HG02678 (cell line): ENCODE data around the gene SBNO1.
"Not testable (repeated sequence)": the region's sequence is repeated elsewhere in the genome, so short reads cannot be mapped to it uniquely, and the experiment has no call there.

Experiments
- ATAC-seq: cut with Tn5 transposase; IDR thresholded peaks from one replicate; pipeline ENCODE4 v1.9.1; 2021; ENCODE audit warnings: mild to moderate bottlenecking, moderate library complexity; ENCODE audit not compliant: unreplicated experiment

The SBNO1 gene

GRCh38 chr12:123364532-123365024 lies at the start of gene SBNO1:
Gene SBNO1, minus strand, starts transcription at chr12:123364847. Its CDS starts 14,406 bp downstream, at chr12:123350441.
- peak; percentile 42 for ATAC-seq

- ATAC-seq, result no peak
Measured at GRCh38 chr12:123410041-123410412, 45.4 kb upstream of the SBNO1 start.

- ATAC-seq, result not testable (repeated sequence)
Measured at GRCh38 chr12:123409284-123410040, 44.8 kb upstream of the SBNO1 start.

- ATAC-seq, result not testable (repeated sequence)
Measured at GRCh38 chr12:123408619-123409018, 44.0 kb upstream of the SBNO1 start.

- not testable (repeated sequence) for ATAC-seq
Measured at GRCh38 chr12:123407934-123408333, 43.3 kb upstream of the SBNO1 start.

- ATAC-seq, result not testable (repeated sequence)
Measured at GRCh38 chr12:123407269-123407668, 42.6 kb upstream of the SBNO1 start.

GRCh38 chr12:123404581-123404980 lies 39.9 kb upstream of the SBNO1 start:
- ATAC-seq, result no peak

GRCh38 chr12:123401753-123402683 lies 37.4 kb upstream of the SBNO1 start:
- ATAC-seq, result no peak

- no peak for ATAC-seq
Measured at GRCh38 chr12:123399255-123399617, 34.6 kb upstream of the SBNO1 start.

- no peak for ATAC-seq
Measured at GRCh38 chr12:123398550-123399254, 34.1 kb upstream of the SBNO1 start.

- ATAC-seq, result no peak
Measured at GRCh38 chr12:123398177-123398549, 33.5 kb upstream of the SBNO1 start.

- ATAC-seq, result no peak
Measured at GRCh38 chr12:123397400-123397799, 32.8 kb upstream of the SBNO1 start.

GRCh38 chr12:123396954-123397353 lies 32.3 kb upstream of the SBNO1 start:
- ATAC-seq, result no peak

- no peak for ATAC-seq
Measured at GRCh38 chr12:123396543-123396942, 31.9 kb upstream of the SBNO1 start.

GRCh38 chr12:123395236-123395635 lies 30.6 kb upstream of the SBNO1 start:
- no peak for ATAC-seq

- no peak for ATAC-seq
Measured at GRCh38 chr12:123393747-123394146, 29.1 kb upstream of the SBNO1 start.

GRCh38 chr12:123391546-123392343 lies 27.1 kb upstream of the SBNO1 start:
- no peak for ATAC-seq

GRCh38 chr12:123390498-123391426 lies 26.1 kb upstream of the SBNO1 start:
- ATAC-seq, result no peak
